ENCODE results near the gene DHRSX. TPM values are rescaled to one million over a fixed set of nuclear protein-coding genes. Genes with fewer than 3 reads are reported as not detected.
"Not testable (repeated sequence)": the region's sequence is repeated elsewhere in the genome, so short reads cannot be mapped to it uniquely, and the experiment has no call there.

Gene DHRSX
- total and polyA plus RNA-seq, 4 donors, result 16.8 to 28.4 (median 24.0) TPM

DNA sequence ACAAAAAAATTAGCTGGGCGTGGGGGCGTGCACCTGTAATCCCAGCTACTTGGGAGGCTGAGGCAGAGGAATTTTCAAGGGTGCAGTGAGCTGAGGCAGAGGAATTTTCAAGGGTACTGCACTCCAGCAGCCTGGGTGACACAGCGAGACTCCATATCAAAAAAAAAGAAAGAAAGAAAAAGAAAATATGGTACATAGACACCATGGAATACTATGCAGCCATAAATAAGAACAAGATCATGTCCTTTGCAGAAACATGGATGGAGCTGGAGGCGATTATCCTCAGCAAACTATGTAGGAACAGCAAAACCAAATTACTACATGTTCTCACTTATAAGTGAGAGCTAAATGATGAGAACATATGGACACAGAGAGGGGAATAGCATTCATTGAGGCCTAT lies 141.3 kb downstream of the DHRSX start:
- H3K4me1 ChIP-seq (ENCODE audit: control insufficient read depth, insufficient read depth, low read length); H3K36me3 ChIP-seq (ENCODE audit: control insufficient read depth, insufficient read depth, low read length); H3K9me3 ChIP-seq (ENCODE audit: control insufficient read depth, insufficient read depth, low read length); H3K4me3 ChIP-seq (ENCODE audit: low read depth, low read length); H3K27ac ChIP-seq (ENCODE audit: low read depth, low read length); DNase-seq (ENCODE audit: low read depth in 4 of 6, low spot score in 6 of 6); H3K27me3 ChIP-seq (ENCODE audit: control insufficient read depth, insufficient read depth, low read length): not testable (repeated sequence)
- WGBS (ENCODE audit: insufficient coverage), result 100% methylated on average over 1 of the region's 4 CpGs

GRCh38 chrX:2351999-2352995 lies 148.5 kb downstream of the DHRSX start:
- Histone ChIP-seq H3K4me1 (ENCODE audit: control insufficient read depth, insufficient read depth, low read length) (no peaks in the 10 kb centered on the region), H3K4me3 (ENCODE audit: low read depth, low read length) (no peak overlapping the region), H3K27me3 (ENCODE audit: control insufficient read depth, insufficient read depth, low read length) (no peaks in the 10 kb centered on the region), H3K9me3 (ENCODE audit: control insufficient read depth, insufficient read depth, low read length) (no peaks in the 10 kb centered on the region), H3K27ac (ENCODE audit: low read depth, low read length) (no peak overlapping the region), H3K36me3 (ENCODE audit: control insufficient read depth, insufficient read depth, low read length) (peaks cover 6% of the 10 kb centered on the region)
- no peak for DNase-seq (ENCODE audit: low read depth in 4 of 6, low spot score in 6 of 6)
- WGBS (ENCODE audit: insufficient coverage), result 94% methylated on average over 9 of the region's 19 CpGs

DNA sequence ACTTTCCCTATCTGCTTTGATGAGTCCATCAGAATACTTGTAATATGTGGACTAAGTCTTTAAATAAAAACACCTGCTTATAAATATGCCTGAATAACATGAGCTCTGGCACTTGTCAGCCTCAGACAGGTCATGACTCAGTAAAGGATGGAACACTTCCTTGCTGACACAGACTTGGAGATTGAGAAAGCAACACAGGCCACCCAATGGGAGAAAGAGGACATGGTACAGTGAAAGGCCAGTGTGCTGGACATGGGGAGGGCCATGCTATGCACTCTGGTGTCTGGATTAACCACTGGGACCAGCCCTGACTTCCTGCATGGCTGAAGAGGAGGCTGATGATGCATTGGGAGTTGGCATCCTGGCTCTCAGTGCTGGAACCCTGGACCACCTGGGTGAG lies 149.5 kb downstream of the DHRSX start:
- no peak for DNase-seq (ENCODE audit: low read depth in 4 of 6, low spot score in 6 of 6)
- no peaks in the 10 kb centered on the region for H3K4me1 ChIP-seq (ENCODE audit: control insufficient read depth, insufficient read depth, low read length)

GRCh38 chrX:2350703-2351102 lies 150.1 kb downstream of the DHRSX start:
- not testable (repeated sequence) for H3K27me3 ChIP-seq (ENCODE audit: control insufficient read depth, insufficient read depth, low read length); DNase-seq (ENCODE audit: low read depth in 4 of 6, low spot score in 6 of 6); H3K4me1 ChIP-seq (ENCODE audit: control insufficient read depth, insufficient read depth, low read length); H3K27ac ChIP-seq (ENCODE audit: low read depth, low read length); H3K9me3 ChIP-seq (ENCODE audit: control insufficient read depth, insufficient read depth, low read length); H3K36me3 ChIP-seq (ENCODE audit: control insufficient read depth, insufficient read depth, low read length); H3K4me3 ChIP-seq (ENCODE audit: low read depth, low read length)
- 100% methylated on average over 1 of the region's 4 CpGs for WGBS (ENCODE audit: insufficient coverage)

More for the DNA sequence above, 149.5 kb downstream of the DHRSX start:
- no peaks in the 10 kb centered on the region for H3K9me3 ChIP-seq (ENCODE audit: control insufficient read depth, insufficient read depth, low read length)
- no peak overlapping the region for H3K4me3 ChIP-seq (ENCODE audit: low read depth, low read length)
- H3K27me3 ChIP-seq (ENCODE audit: control insufficient read depth, insufficient read depth, low read length), result no peaks in the 10 kb centered on the region
- no peak overlapping the region for H3K27ac ChIP-seq (ENCODE audit: low read depth, low read length)
- peaks cover 6% of the 10 kb centered on the region for H3K36me3 ChIP-seq (ENCODE audit: control insufficient read depth, insufficient read depth, low read length)

GRCh38 chrX:2350036-2350435 lies 150.7 kb downstream of the DHRSX start:
- H3K9me3 ChIP-seq (ENCODE audit: control insufficient read depth, insufficient read depth, low read length); H3K27ac ChIP-seq (ENCODE audit: low read depth, low read length); H3K36me3 ChIP-seq (ENCODE audit: control insufficient read depth, insufficient read depth, low read length); H3K4me1 ChIP-seq (ENCODE audit: control insufficient read depth, insufficient read depth, low read length); H3K4me3 ChIP-seq (ENCODE audit: low read depth, low read length); H3K27me3 ChIP-seq (ENCODE audit: control insufficient read depth, insufficient read depth, low read length); DNase-seq (ENCODE audit: low read depth in 4 of 6, low spot score in 6 of 6): not testable (repeated sequence)
- 97% methylated on average over 5 of the region's 9 CpGs for WGBS (ENCODE audit: insufficient coverage)

GRCh38 chrX:2348211-2348610 lies 152.6 kb downstream of the DHRSX start:
- DNase-seq (ENCODE audit: low read depth in 4 of 6, low spot score in 6 of 6), result no peak
- Histone ChIP-seq H3K9me3 (ENCODE audit: control insufficient read depth, insufficient read depth, low read length) (no peaks in the 10 kb centered on the region), H3K4me1 (ENCODE audit: control insufficient read depth, insufficient read depth, low read length) (no peaks in the 10 kb centered on the region), H3K36me3 (ENCODE audit: control insufficient read depth, insufficient read depth, low read length) (no peaks in the 10 kb centered on the region), H3K27ac (ENCODE audit: low read depth, low read length) (no peak overlapping the region), H3K27me3 (ENCODE audit: control insufficient read depth, insufficient read depth, low read length) (no peaks in the 10 kb centered on the region), H3K4me3 (ENCODE audit: low read depth, low read length) (no peak overlapping the region)
- WGBS (ENCODE audit: insufficient coverage), result 41% methylated on average over 5 of the region's 5 CpGs

DNA sequence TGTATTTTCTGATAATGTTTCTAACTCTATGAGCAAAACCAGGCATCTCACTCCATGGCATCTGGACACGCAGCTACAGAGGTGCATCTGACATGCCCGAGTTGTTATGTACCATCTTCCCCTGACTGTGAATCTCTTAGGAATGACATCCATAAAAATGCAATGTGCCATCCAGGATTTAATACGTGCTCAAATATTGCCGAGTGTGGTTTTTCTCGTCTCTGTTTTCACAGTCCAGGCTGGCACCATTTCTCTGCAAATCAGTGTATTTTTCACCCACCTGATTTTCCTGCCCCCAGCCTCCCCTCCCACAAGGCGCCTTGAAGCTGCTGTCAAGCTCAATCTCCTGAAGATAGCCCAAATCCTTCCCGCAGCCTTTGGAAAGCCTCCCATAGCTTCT lies 154.6 kb downstream of the DHRSX start:
- no peak overlapping the region for H3K27ac ChIP-seq (ENCODE audit: low read depth, low read length)
- no peaks in the 10 kb centered on the region for H3K36me3 ChIP-seq (ENCODE audit: control insufficient read depth, insufficient read depth, low read length)
- DNase-seq (ENCODE audit: low read depth in 4 of 6, low spot score in 6 of 6), result no peak
- no peaks in the 10 kb centered on the region for H3K27me3 ChIP-seq (ENCODE audit: control insufficient read depth, insufficient read depth, low read length)
- H3K4me3 ChIP-seq (ENCODE audit: low read depth, low read length), result no peak overlapping the region
- no peaks in the 10 kb centered on the region for H3K9me3 ChIP-seq (ENCODE audit: control insufficient read depth, insufficient read depth, low read length)
- no peaks in the 10 kb centered on the region for H3K4me1 ChIP-seq (ENCODE audit: control insufficient read depth, insufficient read depth, low read length)
- WGBS (ENCODE audit: insufficient coverage), result 90% methylated on average over 6 of the region's 7 CpGs

DNA sequence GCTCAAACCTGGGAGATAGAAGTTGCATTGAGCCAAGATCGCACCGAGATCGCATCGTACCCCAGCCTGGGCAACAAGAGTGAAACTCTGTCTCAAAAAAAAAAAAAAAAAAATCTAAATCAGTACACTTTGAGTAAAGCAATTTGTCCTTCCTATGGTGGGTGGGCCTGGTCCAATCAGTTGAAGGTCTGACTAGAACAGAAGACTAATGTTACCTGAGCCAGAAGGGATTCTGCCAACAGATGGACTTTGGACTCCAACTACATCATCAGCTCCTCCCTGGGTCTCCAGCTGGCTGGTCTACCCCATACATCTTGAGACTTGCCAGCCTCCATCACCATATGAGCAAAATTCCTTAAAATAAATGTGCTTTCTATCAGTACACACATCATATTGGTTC lies 155.2 kb downstream of the DHRSX start:
- Histone ChIP-seq H3K4me3 (ENCODE audit: low read depth, low read length) (no peak overlapping the region), H3K27me3 (ENCODE audit: control insufficient read depth, insufficient read depth, low read length) (no peaks in the 10 kb centered on the region), H3K36me3 (ENCODE audit: control insufficient read depth, insufficient read depth, low read length) (no peaks in the 10 kb centered on the region), H3K4me1 (ENCODE audit: control insufficient read depth, insufficient read depth, low read length) (no peaks in the 10 kb centered on the region), H3K9me3 (ENCODE audit: control insufficient read depth, insufficient read depth, low read length) (no peaks in the 10 kb centered on the region), H3K27ac (ENCODE audit: low read depth, low read length) (no peak overlapping the region)
- no CpG with 5 or more reads among the region's 4 CpGs for WGBS (ENCODE audit: insufficient coverage)
- no peak for DNase-seq (ENCODE audit: low read depth in 4 of 6, low spot score in 6 of 6)

GRCh38 chrX:2343413-2343812 lies 157.4 kb downstream of the DHRSX start:
- 97% methylated on average over 3 of the region's 4 CpGs for WGBS (ENCODE audit: insufficient coverage)
- Histone ChIP-seq H3K4me3 (ENCODE audit: low read depth, low read length) (no peak overlapping the region), H3K9me3 (ENCODE audit: control insufficient read depth, insufficient read depth, low read length) (no peaks in the 10 kb centered on the region), H3K27ac (ENCODE audit: low read depth, low read length) (no peak overlapping the region), H3K4me1 (ENCODE audit: control insufficient read depth, insufficient read depth, low read length) (no peaks in the 10 kb centered on the region), H3K36me3 (ENCODE audit: control insufficient read depth, insufficient read depth, low read length) (no peaks in the 10 kb centered on the region), H3K27me3 (ENCODE audit: control insufficient read depth, insufficient read depth, low read length) (no peaks in the 10 kb centered on the region)
- no peak for DNase-seq (ENCODE audit: low read depth in 4 of 6, low spot score in 6 of 6)

DNA sequence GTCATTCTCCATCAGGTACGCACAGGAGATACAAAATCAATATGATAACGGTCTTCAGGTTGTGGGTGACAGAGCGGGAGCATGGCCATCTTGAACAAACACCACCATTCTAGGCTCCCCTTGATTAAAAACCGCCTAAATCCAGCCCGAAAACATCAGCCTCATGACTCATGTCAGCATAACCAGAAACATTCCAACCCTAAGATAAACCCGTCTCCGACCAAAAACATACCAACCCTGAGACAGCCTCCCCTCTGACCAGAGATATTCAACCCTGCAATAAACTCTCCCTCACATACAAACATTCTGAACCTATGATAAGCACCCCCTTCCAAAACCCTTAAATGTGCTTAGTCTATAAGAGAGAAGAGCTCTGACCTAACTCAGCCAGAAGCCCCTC lies 157.9 kb downstream of the DHRSX start:
- no peak overlapping the region for H3K4me3 ChIP-seq (ENCODE audit: low read depth, low read length)
- H3K36me3 ChIP-seq (ENCODE audit: control insufficient read depth, insufficient read depth, low read length), result no peaks in the 10 kb centered on the region
- WGBS (ENCODE audit: insufficient coverage), result 96% methylated on average over 7 of the region's 7 CpGs
- no peaks in the 10 kb centered on the region for H3K9me3 ChIP-seq (ENCODE audit: control insufficient read depth, insufficient read depth, low read length)
- no peaks in the 10 kb centered on the region for H3K27me3 ChIP-seq (ENCODE audit: control insufficient read depth, insufficient read depth, low read length)
- no peaks in the 10 kb centered on the region for H3K4me1 ChIP-seq (ENCODE audit: control insufficient read depth, insufficient read depth, low read length)
- no peak for DNase-seq (ENCODE audit: low read depth in 4 of 6, low spot score in 6 of 6)
- H3K27ac ChIP-seq (ENCODE audit: low read depth, low read length), result no peak overlapping the region

All from spinal cord (tissue), 10 donors.